Measurements from ENCODE around the gene PTMS. TPM values are rescaled to one million over a fixed set of nuclear protein-coding genes. Genes with fewer than 3 reads are reported as not detected.

PTMS gene
- total RNA-seq, 1 donor from 2014 or later, result 49.1 TPM

GRCh38 chr12:6752167-6752920 is 13.8 kb upstream of the PTMS start:
- DNase-seq, result peak; percentile 67

GRCh38 chr12:6752921-6753771 is 13.0 kb upstream of the PTMS start, which contains the start of gene MLF2:
MLF2 (minus strand) TSS chr12:6753141; CDS start chr12:6752334, 807 bp downstream.
- DNase-seq, result peak; percentile 99

- no peak for DNase-seq
These were observed 12.3 kb upstream of the PTMS start for GRCh38 chr12:6753772-6754356.

- DNase-seq, result no peak
These were observed 11.8 kb upstream of the PTMS start for GRCh38 chr12:6754411-6754810.

GRCh38 chr12:6757028-6757690 is 9.0 kb upstream of the PTMS start:
- no peak for DNase-seq

- no peak for DNase-seq
These were observed 7.6 kb upstream of the PTMS start for GRCh38 chr12:6758506-6759095.

GRCh38 chr12:6759741-6760140 is 6.4 kb upstream of the PTMS start:
- no peak for DNase-seq

- DNase-seq, result no peak
These were observed 2.8 kb upstream of the PTMS start for GRCh38 chr12:6763380-6763779.

- DNase-seq, result peak; percentile 99
These were observed 1.9 kb upstream of the PTMS start for GRCh38 chr12:6764011-6764828.

GRCh38 chr12:6765048-6765633 is 1.0 kb upstream of the PTMS start:
- DNase-seq, result no peak

- peak; percentile 54 for DNase-seq
These were observed 637 bp downstream of the PTMS start for GRCh38 chr12:6766651-6767349.

- no peak for DNase-seq
These were observed 1.5 kb downstream of the PTMS start for GRCh38 chr12:6767353-6768319.

- DNase-seq, result no peak
These were observed 2.3 kb downstream of the PTMS start for GRCh38 chr12:6768437-6768914.

GRCh38 chr12:6768990-6769389 is 2.8 kb downstream of the PTMS start:
- DNase-seq, result no peak

GRCh38 chr12:6769666-6770065 is 3.5 kb downstream of the PTMS start:
- DNase-seq, result no peak

- DNase-seq, result no peak
These were observed 3.9 kb downstream of the PTMS start for GRCh38 chr12:6770094-6770493.

- DNase-seq, result no peak
These were observed 4.4 kb downstream of the PTMS start for GRCh38 chr12:6770600-6770999.

- no peak for DNase-seq
These were observed 4.9 kb downstream of the PTMS start for GRCh38 chr12:6771091-6771495.

Measured in skin of body (tissue), 2 donors.